PFSK-1 (cell line): ENCODE data around the gene VSIG8.

Experiments used
- FOXP2 ChIP-seq: optimal IDR thresholded peaks from 2 replicates; pipeline ENCODE3; 2011; ENCODE audit warnings: borderline replicate concordance, control low read depth, inconsistent platforms; ENCODE audit not compliant: insufficient read depth; ENCODE audit errors: extremely low read length, extremely low read depth
- POLR2AphosphoS5 ChIP-seq: IDR thresholded peaks from 2 replicates; pipeline ENCODE4 v1.6.1; 2012; ENCODE audit warnings: low read depth, mild to moderate bottlenecking, control low read depth, low read length, moderate library complexity
- REST ChIP-seq, 2 experiments: IDR thresholded peaks; 2 replicates each; pipeline versions ENCODE4 v1.6.1 to v1.8.0; 2011 to 2012; ENCODE audit warnings: low read depth in 2 of 2, low read length in 2 of 2, control low read depth in 1 of 2, inconsistent platforms in 1 of 2, mild to moderate bottlenecking in 1 of 2, moderate library complexity in 1 of 2; ENCODE audit not compliant: insufficient read depth in 1 of 2
- SIN3A ChIP-seq: IDR thresholded peaks from 2 replicates; pipeline ENCODE4 v1.6.1; 2012; ENCODE audit warnings: mild to moderate bottlenecking, low read length, moderate library complexity, borderline replicate concordance; ENCODE audit not compliant: insufficient read depth
- TAF1 ChIP-seq: IDR thresholded peaks from 2 replicates; pipeline ENCODE4 v1.6.1; 2012; ENCODE audit warnings: low read length, control low read depth, borderline replicate concordance; ENCODE audit not compliant: insufficient read depth

Gene VSIG8

GRCh38 chr1:159881622-159882526, 19.4 kb upstream of the VSIG8 start:
- TF ChIP-seq SIN3A (no peak), TAF1 (no peak), REST (IDR thresholded peaks at IDR 0.05; ENCODE audit: insufficient read depth in 1 of 2, low read depth in 2 of 2, low read length in 2 of 2) (no peak), FOXP2 (no peak), POLR2AphosphoS5 (no peak)

- TF ChIP-seq SIN3A (no peak), POLR2AphosphoS5 (no peak), REST (IDR thresholded peaks at IDR 0.05; ENCODE audit: insufficient read depth in 1 of 2, low read depth in 2 of 2, low read length in 2 of 2) (no peak), FOXP2 (no peak), TAF1 (no peak)
These were observed 18.0 kb upstream of the VSIG8 start for GRCh38 chr1:159880430-159880829.

- TF ChIP-seq POLR2AphosphoS5: no peak
- no peak for TF ChIP-seq FOXP2
- no peak for TF ChIP-seq REST (IDR thresholded peaks at IDR 0.05; ENCODE audit: insufficient read depth in 1 of 2, low read depth in 2 of 2, low read length in 2 of 2)
These were observed 17.5 kb upstream of the VSIG8 start for GRCh38 chr1:159879977-159880376.

- TF ChIP-seq REST (IDR thresholded peaks at IDR 0.05; ENCODE audit: insufficient read depth in 1 of 2, low read depth in 2 of 2, low read length in 2 of 2): no peak
- no peak for TF ChIP-seq POLR2AphosphoS5
- no peak for TF ChIP-seq SIN3A
- no peak for TF ChIP-seq FOXP2
- TF ChIP-seq TAF1: no peak
These were observed 16.7 kb upstream of the VSIG8 start for GRCh38 chr1:159879136-159879535.
